BLaER1 (cell line): ENCODE measurements around the gene PNLIPRP1.

ENCODE experiments used
- H3K27ac ChIP-seq: shearing (Covaris generic); formaldehyde crosslinking; 2 replicates; pipeline ENCODE4 v1.8.1; 2022
- H3K27me3 ChIP-seq: shearing (Covaris generic); formaldehyde crosslinking; 2 replicates; pipeline ENCODE4 v1.8.1; 2022
- H3K36me3 ChIP-seq: shearing (Covaris generic); formaldehyde crosslinking; 2 replicates; pipeline ENCODE4 v1.8.1; 2022
- H3K4me1 ChIP-seq: shearing (Covaris generic); formaldehyde crosslinking; 2 replicates; pipeline ENCODE4 v1.8.1; 2022
- H3K4me2 ChIP-seq: shearing (Covaris generic); formaldehyde crosslinking; 2 replicates; pipeline ENCODE4 v1.8.1; 2022
- H3K4me3 ChIP-seq: shearing (Covaris generic); formaldehyde crosslinking; 2 replicates; pipeline ENCODE4 v1.8.1; 2022
- H3K9ac ChIP-seq: shearing (Covaris generic); formaldehyde crosslinking; 2 replicates; pipeline ENCODE4 v1.8.1; 2022
- H3K9me3 ChIP-seq: shearing (Covaris generic); formaldehyde crosslinking; 2 replicates; pipeline ENCODE4 v1.8.1; 2022
- H4K20me1 ChIP-seq: shearing (Covaris generic); formaldehyde crosslinking; 2 replicates; pipeline ENCODE4 v1.8.1; 2022
- Cebpa-rat ChIP-seq: shearing (Covaris generic); IDR thresholded peaks from 2 replicates; pipeline ENCODE4 v1.8.1; 2022

The PNLIPRP1 gene

DNA sequence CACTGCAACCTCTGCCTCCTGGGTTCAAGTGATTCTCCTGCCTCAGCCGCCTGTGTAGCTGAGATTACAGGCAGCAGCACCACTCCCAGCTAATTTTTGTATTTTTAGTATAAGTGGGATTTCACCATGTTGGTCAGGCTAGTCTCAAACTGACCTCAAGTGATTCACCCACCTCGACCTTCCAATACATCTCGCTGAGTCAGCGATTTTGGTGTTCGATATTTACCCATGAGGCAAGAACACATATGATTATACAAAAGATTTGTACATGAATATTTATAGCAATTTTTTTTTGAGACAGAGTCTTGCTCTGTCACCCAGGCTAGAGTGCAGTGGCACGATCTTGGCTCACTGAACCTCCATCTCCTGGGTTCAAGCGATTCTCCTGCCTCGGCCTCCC, 25.2 kb upstream of the PNLIPRP1 start:
- no peak overlapping the region for H3K4me3 ChIP-seq
- H3K27me3 ChIP-seq: no peaks in the 10 kb centered on the region
- H4K20me1 ChIP-seq: no peaks in the 10 kb centered on the region
- H3K9ac ChIP-seq: no peak overlapping the region
- no peaks in the 10 kb centered on the region for H3K9me3 ChIP-seq
- TF ChIP-seq Cebpa-rat: no peak
- H3K4me1 ChIP-seq: no peaks in the 10 kb centered on the region
- no peaks in the 10 kb centered on the region for H3K36me3 ChIP-seq
- H3K4me2 ChIP-seq: no peak overlapping the region
- no peak overlapping the region for H3K27ac ChIP-seq

DNA sequence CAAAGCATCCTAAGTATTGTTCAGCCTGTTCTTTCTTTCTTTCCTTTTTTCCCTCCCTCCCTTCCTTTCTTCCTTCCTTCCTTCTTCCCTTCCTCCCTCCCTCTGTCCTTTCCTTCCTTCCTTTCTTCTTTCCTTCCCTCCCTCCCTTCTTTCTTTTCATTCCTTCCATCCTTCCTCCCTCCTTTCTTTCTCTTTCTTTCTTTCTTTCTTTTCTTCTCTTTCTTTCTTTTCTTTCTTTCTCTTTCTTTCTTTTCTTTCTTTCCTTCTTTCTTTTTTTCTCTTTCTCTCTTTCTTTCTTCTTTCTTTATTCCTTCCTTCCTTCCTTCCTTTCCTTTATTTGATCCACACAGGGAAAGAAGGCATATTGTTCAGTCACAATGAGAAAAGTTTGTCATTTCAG, 23.8 kb upstream of the PNLIPRP1 start:
- Histone ChIP-seq H3K36me3 (no peaks in the 10 kb centered on the region), H3K27ac (no peak overlapping the region), H3K4me1 (no peaks in the 10 kb centered on the region), H3K27me3 (no peaks in the 10 kb centered on the region), H3K9me3 (no peaks in the 10 kb centered on the region), H3K4me3 (no peak overlapping the region), H3K9ac (no peak overlapping the region), H4K20me1 (no peaks in the 10 kb centered on the region), H3K4me2 (no peak overlapping the region)
- TF ChIP-seq Cebpa-rat: no peak

DNA sequence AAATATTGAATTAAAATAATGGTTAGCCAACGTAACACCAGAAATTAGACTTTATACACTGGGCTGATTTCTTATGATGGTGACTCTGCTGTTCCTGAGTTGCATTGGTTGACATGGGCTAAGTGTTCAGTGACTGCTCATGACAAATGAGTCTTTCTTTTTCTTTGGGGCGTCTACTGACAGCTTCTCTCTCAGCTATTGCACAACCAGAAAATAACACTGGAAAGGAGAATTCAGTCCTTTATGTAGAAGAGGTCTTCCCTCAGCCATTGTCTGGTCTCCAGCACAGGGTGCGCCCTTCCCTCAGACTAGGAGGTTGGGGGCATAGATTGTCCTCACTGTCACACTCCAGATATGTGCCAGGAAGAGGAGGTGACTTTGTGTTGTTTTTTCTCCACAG, 23.4 kb upstream of the PNLIPRP1 start:
- no peak overlapping the region for H3K4me2 ChIP-seq
- H4K20me1 ChIP-seq: no peaks in the 10 kb centered on the region
- H3K9me3 ChIP-seq: no peaks in the 10 kb centered on the region
- no peaks in the 10 kb centered on the region for H3K36me3 ChIP-seq
- no peak for TF ChIP-seq Cebpa-rat
- no peak overlapping the region for H3K9ac ChIP-seq
- no peak overlapping the region for H3K4me3 ChIP-seq
- no peaks in the 10 kb centered on the region for H3K27me3 ChIP-seq
- H3K27ac ChIP-seq: no peak overlapping the region
- no peaks in the 10 kb centered on the region for H3K4me1 ChIP-seq

GRCh38 chr10:116574797-116575196, 16.0 kb upstream of the PNLIPRP1 start:
- no peak overlapping the region for H3K4me2 ChIP-seq
- no peak for TF ChIP-seq Cebpa-rat

DNA sequence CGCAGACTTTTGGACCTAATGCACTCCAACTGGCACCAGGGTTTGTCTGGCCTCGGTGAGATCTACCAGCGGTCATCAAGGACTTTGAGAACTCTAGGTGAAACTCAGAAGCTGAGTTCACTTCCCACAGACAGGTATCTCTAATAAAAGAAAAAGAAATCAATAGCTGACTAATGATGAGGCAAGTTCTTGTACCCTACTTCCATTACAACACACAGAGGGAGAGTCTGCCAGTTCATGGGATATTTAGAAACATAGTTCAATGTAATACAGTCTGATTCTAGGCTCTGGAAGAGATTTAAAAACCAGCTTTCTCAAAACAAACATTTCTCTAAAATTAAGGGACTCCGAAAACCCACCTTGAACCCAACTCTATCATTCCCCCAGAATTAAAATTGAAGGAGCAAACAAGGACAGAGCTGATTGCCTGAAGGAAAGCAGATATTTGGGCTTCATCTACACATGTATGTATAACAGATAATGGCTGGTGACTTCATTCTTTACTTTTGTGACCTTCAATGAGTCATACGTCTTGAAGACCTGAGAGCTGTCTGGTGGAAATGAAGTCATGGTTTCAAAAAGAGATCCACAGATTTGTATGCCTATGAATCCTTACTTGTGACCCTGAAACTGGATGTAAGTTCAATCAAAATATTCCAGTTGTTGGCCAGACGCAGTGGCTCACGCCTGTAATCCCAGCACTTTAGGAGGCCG, 2.7 kb upstream of the PNLIPRP1 start:
- TF ChIP-seq Cebpa-rat: no peak
- H3K36me3 ChIP-seq: no peaks in the 10 kb centered on the region
- H3K4me3 ChIP-seq: no peak overlapping the region
- H3K9me3 ChIP-seq: no peaks in the 10 kb centered on the region
- H3K27ac ChIP-seq: no peak overlapping the region
- no peak overlapping the region for H3K9ac ChIP-seq
- no peaks in the 10 kb centered on the region for H4K20me1 ChIP-seq
- H3K27me3 ChIP-seq: no peaks in the 10 kb centered on the region
- no peaks in the 10 kb centered on the region for H3K4me1 ChIP-seq
- H3K4me2 ChIP-seq: no peak overlapping the region

More at GRCh38 chr10:116574797-116575196, 16.0 kb upstream of the PNLIPRP1 start:
- Histone ChIP-seq H3K9me3 (no peaks in the 10 kb centered on the region), H3K4me3 (no peak overlapping the region), H4K20me1 (no peaks in the 10 kb centered on the region), H3K27me3 (no peaks in the 10 kb centered on the region), H3K36me3 (no peaks in the 10 kb centered on the region), H3K4me1 (no peaks in the 10 kb centered on the region), H3K27ac (no peak overlapping the region), H3K9ac (no peak overlapping the region)

DNA sequence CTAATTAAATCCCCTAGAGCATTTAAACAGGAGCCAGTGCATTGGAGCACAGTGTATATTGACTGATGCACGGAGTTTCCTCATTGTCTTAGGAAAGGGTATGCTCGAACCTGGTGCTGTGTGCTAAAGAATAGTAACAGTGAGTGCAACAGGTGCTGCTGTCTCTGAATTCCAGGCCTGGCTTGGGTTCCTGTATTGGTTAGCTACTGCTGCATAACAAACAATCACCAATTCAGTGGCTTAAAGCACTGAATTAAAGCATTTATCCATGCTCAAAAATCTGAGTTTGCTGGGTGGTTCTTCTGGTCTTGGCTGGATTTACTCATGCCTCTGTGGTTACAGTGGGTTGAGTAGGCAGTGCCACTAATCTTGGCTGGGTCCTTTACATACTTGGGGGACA, 1.8 kb upstream of the PNLIPRP1 start:
- no peaks in the 10 kb centered on the region for H3K9me3 ChIP-seq
- no peaks in the 10 kb centered on the region for H4K20me1 ChIP-seq
- H3K4me1 ChIP-seq: no peaks in the 10 kb centered on the region
- no peaks in the 10 kb centered on the region for H3K36me3 ChIP-seq
- TF ChIP-seq Cebpa-rat: no peak
- H3K4me2 ChIP-seq: no peak overlapping the region
- H3K27ac ChIP-seq: no peak overlapping the region
- no peaks in the 10 kb centered on the region for H3K27me3 ChIP-seq
- H3K9ac ChIP-seq: no peak overlapping the region
- H3K4me3 ChIP-seq: no peak overlapping the region

DNA sequence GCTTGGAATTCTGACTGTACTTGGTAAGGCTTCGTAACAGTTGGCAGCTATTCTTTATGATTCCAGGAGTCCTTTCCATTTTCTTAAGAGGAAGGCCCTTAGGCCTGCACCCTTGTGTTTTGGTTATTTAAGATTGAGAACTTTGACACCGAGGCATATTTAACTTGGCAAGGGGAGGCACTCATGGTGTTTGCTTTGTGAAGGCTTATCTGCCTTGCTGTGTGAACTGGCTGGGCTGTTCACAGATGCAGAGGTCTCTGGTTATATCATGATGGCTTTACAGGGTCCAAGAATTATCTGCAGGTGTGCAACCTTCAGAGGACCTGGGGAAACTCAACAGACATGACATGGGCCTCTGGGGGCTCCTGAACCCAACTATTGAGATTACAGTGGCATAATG, 833 bp upstream of the PNLIPRP1 start:
- no peaks in the 10 kb centered on the region for H3K36me3 ChIP-seq

GRCh38 chr10:116593139-116593740, 2.5 kb downstream of the PNLIPRP1 start:
- no peaks in the 10 kb centered on the region for H3K36me3 ChIP-seq
- H3K27me3 ChIP-seq: no peaks in the 10 kb centered on the region
- no peak for TF ChIP-seq Cebpa-rat
- no peaks in the 10 kb centered on the region for H4K20me1 ChIP-seq
- H3K4me3 ChIP-seq: no peak overlapping the region
- 0 out of 2 replicates have a peak, but pooled peaks cover under 1% of the 10 kb centered on the region for H3K4me1 ChIP-seq
- H3K9me3 ChIP-seq: no peaks in the 10 kb centered on the region
- no peak overlapping the region for H3K9ac ChIP-seq
- H3K4me2 ChIP-seq: no peak overlapping the region
- H3K27ac ChIP-seq: no peak overlapping the region

More for the DNA sequence above, 833 bp upstream of the PNLIPRP1 start:
- no peaks in the 10 kb centered on the region for H3K4me1 ChIP-seq
- TF ChIP-seq Cebpa-rat: no peak
- H3K27me3 ChIP-seq: no peaks in the 10 kb centered on the region
- no peak overlapping the region for H3K27ac ChIP-seq
- H3K9me3 ChIP-seq: no peaks in the 10 kb centered on the region
- no peak overlapping the region for H3K9ac ChIP-seq
- no peak overlapping the region for H3K4me2 ChIP-seq
- no peak overlapping the region for H3K4me3 ChIP-seq
- no peaks in the 10 kb centered on the region for H4K20me1 ChIP-seq

DNA sequence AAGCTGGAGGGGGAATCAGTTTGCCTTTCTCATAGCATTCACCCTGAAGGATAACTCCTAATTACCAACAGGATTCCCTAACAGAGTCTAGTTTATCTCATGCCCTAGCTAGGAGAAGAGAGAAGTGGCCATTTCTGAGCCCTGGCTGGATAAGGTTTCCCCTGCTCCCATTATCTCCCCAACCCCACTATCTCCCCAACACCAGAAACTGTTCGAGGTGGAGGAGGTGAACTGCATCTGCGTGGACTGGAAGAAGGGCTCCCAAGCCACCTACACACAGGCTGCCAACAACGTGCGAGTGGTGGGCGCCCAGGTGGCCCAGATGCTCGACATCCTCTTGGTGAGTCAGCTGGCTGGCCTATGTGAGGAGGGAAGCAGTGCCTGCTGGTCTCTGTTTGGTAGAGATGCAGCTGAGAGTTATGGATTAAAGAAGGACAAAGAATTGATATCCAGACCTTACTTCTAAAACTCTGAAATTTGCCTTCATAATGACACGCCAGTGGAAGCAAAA, 3.8 kb downstream of the PNLIPRP1 start:
- H3K4me2 ChIP-seq: no peak overlapping the region
- no peak overlapping the region for H3K9ac ChIP-seq
- H4K20me1 ChIP-seq: no peaks in the 10 kb centered on the region
- no peak overlapping the region for H3K4me3 ChIP-seq
- H3K4me1 ChIP-seq: 0 out of 2 replicates have a peak, but pooled peaks cover 4% of the 10 kb centered on the region
- no peaks in the 10 kb centered on the region for H3K27me3 ChIP-seq
- no peak for TF ChIP-seq Cebpa-rat
- H3K36me3 ChIP-seq: no peaks in the 10 kb centered on the region
- H3K27ac ChIP-seq: no peak overlapping the region
- no peaks in the 10 kb centered on the region for H3K9me3 ChIP-seq

DNA sequence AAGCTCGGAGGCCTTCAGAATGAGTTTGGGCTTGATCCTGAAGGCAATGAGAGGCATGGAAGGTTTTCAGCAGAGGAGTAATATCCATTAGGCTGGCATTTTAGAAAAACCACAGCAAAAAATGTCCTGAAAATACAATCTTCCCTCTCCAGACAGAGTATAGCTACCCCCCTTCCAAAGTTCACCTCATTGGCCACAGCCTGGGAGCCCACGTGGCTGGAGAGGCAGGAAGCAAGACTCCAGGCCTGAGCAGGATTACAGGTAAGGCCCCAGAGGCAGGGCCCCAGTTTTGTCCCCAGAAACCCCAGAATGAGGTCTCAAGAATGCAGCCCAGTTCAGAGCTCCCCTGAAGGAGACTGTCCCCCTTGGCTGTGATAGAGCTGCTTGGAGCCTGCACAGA, 5.3 kb downstream of the PNLIPRP1 start:
- no peaks in the 10 kb centered on the region for H3K36me3 ChIP-seq
- no peaks in the 10 kb centered on the region for H3K9me3 ChIP-seq
- no peak overlapping the region for H3K4me2 ChIP-seq
- no peak overlapping the region for H3K27ac ChIP-seq
- H3K4me3 ChIP-seq: no peak overlapping the region
- H3K9ac ChIP-seq: no peak overlapping the region
- no peaks in the 10 kb centered on the region for H4K20me1 ChIP-seq
- H3K4me1 ChIP-seq: 0 out of 2 replicates have a peak, but pooled peaks cover 4% of the 10 kb centered on the region
- no peaks in the 10 kb centered on the region for H3K27me3 ChIP-seq
- no peak for TF ChIP-seq Cebpa-rat
